Keratinocyte (primary cell): ENCODE results near the gene ADAT2. TPM values are rescaled to one million over a fixed set of nuclear protein-coding genes. Genes with fewer than 3 reads are reported as not detected.

ENCODE experiments used
- DNase-seq: peaks from one replicate; pipeline ENCODE4 v3.0.0-alpha.2; 2011; ENCODE audit warnings: low read depth, missing footprints, low spot score
- FAIRE-seq: peaks from 2 replicates; lab custom pipeline; 2011; peaks lifted over from hg19 to GRCh38; lab: Jason Lieb, UNC
- H2AFZ ChIP-seq: 2 replicates; pipeline ENCODE4 v1.6.0; 2012; ENCODE audit warnings: low read length, control low read depth, inconsistent platforms; ENCODE audit not compliant: control insufficient read depth
- H3K27ac ChIP-seq: 2 replicates; pipeline ENCODE4 v1.5.1; 2011; ENCODE audit warnings: low read length; ENCODE audit not compliant: control insufficient read depth, insufficient read depth
- H3K27me3 ChIP-seq: 3 replicates; pipeline ENCODE4 v1.6.0; 2011; ENCODE audit warnings: low read length; ENCODE audit not compliant: control insufficient read depth, insufficient read depth; ENCODE audit errors: extremely low read depth
- H3K36me3 ChIP-seq, 2 experiments: 2 replicates in 1 of 2; 3 replicates in 1 of 2; pipeline ENCODE4 v1.5.1; 2011; ENCODE audit warnings: low read length in 2 of 2, mild to moderate bottlenecking in 1 of 2; ENCODE audit not compliant: control insufficient read depth in 2 of 2, insufficient read depth in 2 of 2; ENCODE audit errors: extremely low read depth in 1 of 2
- H3K4me1 ChIP-seq: 3 replicates; pipeline ENCODE4 v1.5.1; 2011; ENCODE audit warnings: low read length; ENCODE audit not compliant: control insufficient read depth, insufficient read depth; ENCODE audit errors: extremely low read depth
- H3K4me2 ChIP-seq: 3 replicates; pipeline ENCODE4 v1.6.0; 2011; ENCODE audit warnings: low read depth, low read length; ENCODE audit not compliant: control insufficient read depth, insufficient read depth; ENCODE audit errors: extremely low read depth
- H3K4me3 ChIP-seq, 3 experiments: fragments of 200-600 bp in 1 of 3; sonication (generic) in 1 of 3; 2 replicates in 2 of 3; 3 replicates in 1 of 3; pipeline ENCODE4 v1.5.1; 2011 to 2016; ENCODE audit warnings: low read length in 3 of 3, mild to moderate bottlenecking in 3 of 3, control low read depth in 2 of 3, inconsistent platforms in 1 of 3, low read depth in 1 of 3, mixed read lengths in 1 of 3, mixed run types in 1 of 3, moderate library complexity in 1 of 3; ENCODE audit not compliant: control insufficient read depth in 2 of 3, insufficient read depth in 2 of 3; ENCODE audit errors: extremely low read depth in 1 of 3
- H3K79me2 ChIP-seq: 2 replicates; pipeline ENCODE4 v1.6.0; 2012; ENCODE audit warnings: low read length; ENCODE audit not compliant: control insufficient read depth, insufficient read depth
- H3K9ac ChIP-seq: 3 replicates; pipeline ENCODE4 v1.6.0; 2011; ENCODE audit warnings: low read length; ENCODE audit not compliant: control insufficient read depth, insufficient read depth; ENCODE audit errors: extremely low read depth
- H3K9me1 ChIP-seq: 3 replicates; pipeline ENCODE4 v1.6.0; 2011; ENCODE audit warnings: low read length; ENCODE audit not compliant: control insufficient read depth, insufficient read depth; ENCODE audit errors: extremely low read depth
- H3K9me3 ChIP-seq: 2 replicates; pipeline ENCODE4 v1.5.1; 2012; ENCODE audit warnings: low read depth, low read length; ENCODE audit not compliant: control insufficient read depth
- H4K20me1 ChIP-seq: 3 replicates; pipeline ENCODE4 v1.6.0; 2011; ENCODE audit warnings: low read length; ENCODE audit not compliant: control insufficient read depth, insufficient read depth; ENCODE audit errors: extremely low read depth
- EZH2 ChIP-seq: IDR thresholded peaks from one replicate; pipeline ENCODE4 v1.6.1; 2012; ENCODE audit warnings: inconsistent platforms, mild to moderate bottlenecking, low read length, moderate library complexity
- dilution Hi-C: fragments of 300-500 bp; cut with MboI; formaldehyde crosslinking; loops from one replicate; pipeline ENCODE4 v1.7.0; 2020; ENCODE audit warnings: low sequenced_read_pairs; ENCODE audit not compliant: extremely low pct_ligation_motif_present
- polyA plus RNA-seq, 5 experiments: library from polyadenylated mRNA; depleted of rRNA in 3 of 5; stranded (reverse) in 3 of 5; stranded (forward) in 1 of 5; unstranded in 1 of 5; fragments of >200 nt; gene quantifications; 1 replicate in 1 of 5; 2 replicates in 3 of 5; 3 replicates in 1 of 5; pipeline versions ENCODE4 v1.2.1 to v1.2.3, GENCODE V29; 2011 to 2012; ENCODE audit warnings: missing spikeins in 2 of 5, low read depth in 1 of 5, low replicate concordance in 1 of 5
- TF ChIP-seq, protein P1 (sequence below), 3 experiments: IDR thresholded peaks in 1 of 3; conservative IDR thresholded peaks in 1 of 3; optimal IDR thresholded peaks in 1 of 3; 2 replicates in 2 of 3; 3 replicates in 1 of 3; pipeline versions ENCODE3 to v1.5.1; 2011; ENCODE audit warnings: low read length in 3 of 3, mild to moderate bottlenecking in 3 of 3, moderate library complexity in 2 of 3, control low read depth in 1 of 3, inconsistent platforms in 1 of 3; ENCODE audit not compliant: insufficient read depth in 2 of 3; ENCODE audit errors: extremely low read depth in 1 of 3

The ADAT2 gene
- polyA plus RNA-seq, 1 donor (not counting 4 experiments of a cell fraction or from before 2014, with no cell fraction given) = 23.1 TPM

DNA sequence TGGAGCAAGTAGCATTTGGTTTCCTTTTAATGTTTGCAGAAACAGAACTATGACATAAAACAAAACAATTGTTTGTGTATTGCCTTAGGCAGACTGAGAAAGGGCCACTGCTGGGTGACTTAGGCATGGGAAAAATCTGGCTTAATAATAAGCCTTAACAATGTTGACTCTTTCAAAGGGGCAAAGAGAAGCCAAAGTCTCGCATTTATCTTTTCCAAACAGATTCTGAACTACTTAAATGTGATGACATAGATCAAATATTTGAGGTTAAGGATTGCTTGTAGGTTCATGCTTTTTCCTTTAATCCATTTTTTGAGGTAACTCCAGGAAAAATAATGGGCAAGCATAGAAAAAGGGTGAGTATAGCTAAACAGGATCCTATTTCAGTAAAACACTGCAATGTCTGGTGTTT is 39.6 kb downstream of the ADAT2 start:
- Histone ChIP-seq H2AFZ (peak overlapping the region; percentile 21), H3K79me2 (no peaks in the 10 kb centered on the region), H3K4me2 (peak overlapping the region; percentile 58), H3K9me1 (no peaks in the 10 kb centered on the region), H3K27ac (peak overlapping the region; percentile 57), H3K36me3 (no peaks in the 10 kb centered on the region), H3K27me3 (no peaks in the 10 kb centered on the region), H4K20me1 (no peaks in the 10 kb centered on the region), H3K9me3 (no peaks in the 10 kb centered on the region), H3K4me3 (no peak overlapping the region), H3K9ac (peak overlapping the region; percentile 36), H3K4me1 (peaks cover 29% of the 10 kb centered on the region)
- dilution Hi-C loops = no loop called here
- FAIRE-seq (peak; percentile 80), DNase-seq (peak; percentile 42)
- TF ChIP-seq EZH2 = no peak
- TF ChIP-seq, protein P1, sequence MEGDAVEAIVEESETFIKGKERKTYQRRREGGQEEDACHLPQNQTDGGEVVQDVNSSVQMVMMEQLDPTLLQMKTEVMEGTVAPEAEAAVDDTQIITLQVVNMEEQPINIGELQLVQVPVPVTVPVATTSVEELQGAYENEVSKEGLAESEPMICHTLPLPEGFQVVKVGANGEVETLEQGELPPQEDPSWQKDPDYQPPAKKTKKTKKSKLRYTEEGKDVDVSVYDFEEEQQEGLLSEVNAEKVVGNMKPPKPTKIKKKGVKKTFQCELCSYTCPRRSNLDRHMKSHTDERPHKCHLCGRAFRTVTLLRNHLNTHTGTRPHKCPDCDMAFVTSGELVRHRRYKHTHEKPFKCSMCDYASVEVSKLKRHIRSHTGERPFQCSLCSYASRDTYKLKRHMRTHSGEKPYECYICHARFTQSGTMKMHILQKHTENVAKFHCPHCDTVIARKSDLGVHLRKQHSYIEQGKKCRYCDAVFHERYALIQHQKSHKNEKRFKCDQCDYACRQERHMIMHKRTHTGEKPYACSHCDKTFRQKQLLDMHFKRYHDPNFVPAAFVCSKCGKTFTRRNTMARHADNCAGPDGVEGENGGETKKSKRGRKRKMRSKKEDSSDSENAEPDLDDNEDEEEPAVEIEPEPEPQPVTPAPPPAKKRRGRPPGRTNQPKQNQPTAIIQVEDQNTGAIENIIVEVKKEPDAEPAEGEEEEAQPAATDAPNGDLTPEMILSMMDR (optimal IDR thresholded peaks at IDR 0.05 in 1 of 3, IDR thresholded peaks at IDR 0.05 in 1 of 3, conservative IDR thresholded peaks at IDR 0.05 in 1 of 3; ENCODE audit: extremely low read depth in 1 of 3, insufficient read depth in 2 of 3, low read length in 3 of 3) = no peak

GRCh38 chr6:143408787-143409162 is 41.7 kb downstream of the ADAT2 start:
- H3K27ac ChIP-seq = peak overlapping the region; percentile 4
- H3K4me3 ChIP-seq = no peak overlapping the region
- no peaks in the 10 kb centered on the region for H3K27me3 ChIP-seq
- H3K9ac ChIP-seq = no peak overlapping the region
- DNase-seq (no peak), FAIRE-seq (no peak)
- no peaks in the 10 kb centered on the region for H3K36me3 ChIP-seq
- H3K9me3 ChIP-seq = no peaks in the 10 kb centered on the region
- no peak for TF ChIP-seq EZH2
- TF ChIP-seq, protein P1 (optimal IDR thresholded peaks at IDR 0.05 in 1 of 3, IDR thresholded peaks at IDR 0.05 in 1 of 3, conservative IDR thresholded peaks at IDR 0.05 in 1 of 3; ENCODE audit: extremely low read depth in 1 of 3, insufficient read depth in 2 of 3, low read length in 3 of 3) = no peak
- dilution Hi-C loops = no loop called here
- no peaks in the 10 kb centered on the region for H4K20me1 ChIP-seq
- H3K79me2 ChIP-seq = no peaks in the 10 kb centered on the region
- H3K4me1 ChIP-seq = peaks cover 39% of the 10 kb centered on the region
- H3K9me1 ChIP-seq = no peaks in the 10 kb centered on the region
- H2AFZ ChIP-seq = no peak overlapping the region
- H3K4me2 ChIP-seq = no peak overlapping the region
